Measurements from ENCODE around the gene STRBP.
"Not testable (repeated sequence)": the region's sequence is repeated elsewhere in the genome, so short reads cannot be mapped to it uniquely, and the experiment has no call there.

STRBP gene

GRCh38 chr9:123286324-123286723, 17.9 kb upstream of the STRBP start:
- H3K27ac ChIP-seq: no peak overlapping the region
- CTCF ChIA-PET: no interaction called here
- TF ChIP-seq, protein P1, sequence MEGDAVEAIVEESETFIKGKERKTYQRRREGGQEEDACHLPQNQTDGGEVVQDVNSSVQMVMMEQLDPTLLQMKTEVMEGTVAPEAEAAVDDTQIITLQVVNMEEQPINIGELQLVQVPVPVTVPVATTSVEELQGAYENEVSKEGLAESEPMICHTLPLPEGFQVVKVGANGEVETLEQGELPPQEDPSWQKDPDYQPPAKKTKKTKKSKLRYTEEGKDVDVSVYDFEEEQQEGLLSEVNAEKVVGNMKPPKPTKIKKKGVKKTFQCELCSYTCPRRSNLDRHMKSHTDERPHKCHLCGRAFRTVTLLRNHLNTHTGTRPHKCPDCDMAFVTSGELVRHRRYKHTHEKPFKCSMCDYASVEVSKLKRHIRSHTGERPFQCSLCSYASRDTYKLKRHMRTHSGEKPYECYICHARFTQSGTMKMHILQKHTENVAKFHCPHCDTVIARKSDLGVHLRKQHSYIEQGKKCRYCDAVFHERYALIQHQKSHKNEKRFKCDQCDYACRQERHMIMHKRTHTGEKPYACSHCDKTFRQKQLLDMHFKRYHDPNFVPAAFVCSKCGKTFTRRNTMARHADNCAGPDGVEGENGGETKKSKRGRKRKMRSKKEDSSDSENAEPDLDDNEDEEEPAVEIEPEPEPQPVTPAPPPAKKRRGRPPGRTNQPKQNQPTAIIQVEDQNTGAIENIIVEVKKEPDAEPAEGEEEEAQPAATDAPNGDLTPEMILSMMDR (conservative IDR thresholded peaks at IDR 0.05; ENCODE audit: low read depth): no peak
- no peak for DNase-seq (ENCODE audit: low spot score)
- POLR2A ChIA-PET (ENCODE audit: low non-redundant PET): no interaction called here

DNA sequence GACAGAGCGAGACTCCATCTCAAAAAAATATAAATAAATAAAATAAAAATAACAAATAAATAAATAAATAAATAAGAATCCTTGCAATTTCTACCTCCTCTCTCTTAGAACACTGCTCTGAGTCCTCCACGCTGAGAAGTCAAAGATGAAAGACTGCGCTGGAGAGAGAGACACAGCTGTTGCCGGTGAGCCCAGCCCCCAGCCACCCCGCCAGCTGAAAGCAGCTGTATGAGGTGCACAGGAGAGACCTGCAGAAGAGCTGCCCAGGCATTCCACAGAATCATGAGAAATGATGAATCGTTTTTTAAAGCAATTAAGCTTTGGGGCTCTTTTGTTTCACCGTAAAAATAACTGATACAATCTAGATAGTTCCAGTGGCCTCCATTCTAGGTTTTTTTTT, 16.3 kb upstream of the STRBP start:
- ChIA-PET CTCF (no interaction called here), POLR2A (ENCODE audit: low non-redundant PET) (no interaction called here)
- TF ChIP-seq, protein P1 (conservative IDR thresholded peaks at IDR 0.05; ENCODE audit: low read depth): no peak
- H3K27ac ChIP-seq: no peak overlapping the region
- DNase-seq (ENCODE audit: low spot score): no peak

- TF ChIP-seq, protein P1 (conservative IDR thresholded peaks at IDR 0.05; ENCODE audit: low read depth): no peak
- no peak overlapping the region for H3K27ac ChIP-seq
- CTCF ChIA-PET: interaction anchor here (0.6 kb wide), 2 partner anchors 66 to 1063 kb away, joined by 3 read pairs; no protein-coding TSS in a partner anchor
- POLR2A ChIA-PET (ENCODE audit: low non-redundant PET): no interaction called here
- no peak for DNase-seq (ENCODE audit: low spot score)
Measured at GRCh38 chr9:123283455-123283854, 15.1 kb upstream of the STRBP start.

DNA sequence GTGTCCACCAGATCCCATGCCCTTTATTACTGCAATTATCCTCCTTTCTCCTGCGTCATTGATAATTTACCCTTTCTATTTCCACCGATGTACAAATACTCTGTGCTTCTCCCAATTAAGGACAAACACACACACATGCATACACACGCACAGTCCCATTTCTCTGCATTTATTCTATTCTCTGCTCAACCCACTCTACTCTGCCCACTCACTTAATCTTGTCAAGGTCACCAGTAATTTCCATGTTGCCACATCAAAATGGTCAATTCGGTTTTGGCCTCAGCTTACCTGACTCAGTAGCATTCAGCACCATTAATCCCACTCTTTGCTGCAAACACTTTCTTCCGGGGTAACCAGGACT, 14.6 kb upstream of the STRBP start:
- ChIA-PET CTCF (interaction anchor here (0.6 kb wide), 1 partner anchor 1063 kb away, joined by 3 read pairs; no protein-coding TSS in a partner anchor), POLR2A (ENCODE audit: low non-redundant PET) (no interaction called here)

DNA sequence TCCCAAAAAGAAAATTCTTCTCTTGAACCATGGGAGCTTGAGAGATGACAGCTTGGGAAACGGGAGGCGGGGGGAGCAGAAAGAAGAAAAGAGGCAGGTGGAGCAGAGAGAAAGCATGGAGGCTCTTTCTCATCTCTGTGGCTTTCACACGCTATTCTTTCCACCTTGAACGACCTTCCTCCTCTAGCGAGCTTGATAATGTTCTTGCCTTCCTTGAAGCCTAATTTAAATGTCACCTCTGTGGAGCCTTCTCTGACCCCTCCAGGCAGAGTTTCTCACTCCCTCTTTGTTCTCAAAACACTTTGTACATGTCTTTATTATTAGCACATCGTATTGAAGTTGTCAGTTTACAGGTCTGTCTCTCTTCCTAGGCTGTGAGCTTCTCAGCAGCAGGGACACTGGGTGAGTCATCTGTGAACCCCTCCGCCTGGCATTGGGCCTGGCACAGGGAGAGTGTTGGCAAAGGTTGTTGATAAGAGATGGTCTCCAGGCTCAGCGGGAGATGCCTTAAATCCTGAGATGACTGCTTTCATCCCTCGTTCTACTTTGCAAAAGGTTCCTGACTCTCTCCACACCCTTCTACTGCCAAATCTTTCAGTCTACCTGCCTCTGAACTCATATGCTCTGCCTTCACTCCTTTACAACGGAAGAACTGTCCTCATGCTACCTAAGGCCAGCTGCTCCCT, 14.1 kb upstream of the STRBP start:
- POLR2A ChIA-PET (ENCODE audit: low non-redundant PET): no interaction called here
- TF ChIP-seq, protein P1 (conservative IDR thresholded peaks at IDR 0.05; ENCODE audit: low read depth): no peak
- DNase-seq (ENCODE audit: low spot score): peak; percentile 54
- CTCF ChIA-PET: interaction anchor here (0.6 to 1.1 kb wide), 2 partner anchors 78 to 1062 kb away, joined by 3 to 4 read pairs; no protein-coding TSS in a partner anchor
- no peak overlapping the region for H3K27ac ChIP-seq

More for the DNA sequence above, 14.6 kb upstream of the STRBP start:
- no peak for DNase-seq (ENCODE audit: low spot score)
- TF ChIP-seq, protein P1 (conservative IDR thresholded peaks at IDR 0.05; ENCODE audit: low read depth): no peak
- H3K27ac ChIP-seq: no peak overlapping the region

DNA sequence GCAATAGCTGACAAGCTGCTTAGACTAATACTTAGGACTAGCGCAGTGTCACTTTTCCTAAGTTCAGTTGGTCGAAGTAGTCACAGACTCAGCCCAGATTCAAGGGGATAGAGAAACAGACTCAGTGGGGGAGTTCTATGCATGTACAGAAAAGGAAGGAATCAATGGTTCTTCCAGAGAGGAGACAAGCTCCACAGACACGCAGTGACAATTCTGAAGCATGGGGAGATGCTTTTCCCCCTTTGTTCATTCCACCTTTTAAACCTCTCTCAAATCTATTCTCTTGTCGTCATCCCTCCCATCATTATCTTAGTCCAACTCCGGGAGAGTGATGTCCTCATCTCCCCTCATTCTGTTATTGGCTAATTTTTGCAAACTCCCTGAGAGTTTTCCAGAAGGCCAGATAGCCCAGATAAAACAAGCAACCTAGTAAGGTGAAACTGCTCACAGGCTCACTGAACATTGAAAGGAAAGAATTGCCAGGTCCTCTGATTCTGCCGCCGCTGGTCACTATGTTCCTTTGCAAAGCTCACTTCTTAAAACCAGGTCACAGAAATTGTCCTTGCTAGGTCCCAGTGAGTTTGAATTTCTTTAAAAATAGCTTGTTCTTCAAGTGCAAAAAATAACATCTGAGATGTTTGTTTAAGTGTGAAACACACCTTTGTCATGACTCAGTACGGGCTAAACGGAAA, 13.4 kb upstream of the STRBP start:
- CTCF ChIA-PET: interaction anchor here (1.1 kb wide), 1 partner anchor 77 kb away, joined by 4 read pairs; no protein-coding TSS in a partner anchor
- no peak overlapping the region for H3K27ac ChIP-seq
- POLR2A ChIA-PET (ENCODE audit: low non-redundant PET): no interaction called here
- DNase-seq (ENCODE audit: low spot score): no peak
- TF ChIP-seq, protein P1 (conservative IDR thresholded peaks at IDR 0.05; ENCODE audit: low read depth): no peak

GRCh38 chr9:123278879-123279493, 10.6 kb upstream of the STRBP start:
- DNase-seq (ENCODE audit: low spot score); H3K27ac ChIP-seq; POLR2A ChIA-PET (ENCODE audit: low non-redundant PET); CTCF ChIA-PET: not testable (repeated sequence)

Data from RWPE1 (cell line).